ENCODE results near the gene BMP3. TPM values are rescaled to one million over a fixed set of nuclear protein-coding genes. Genes with fewer than 3 reads are reported as not detected.

The BMP3 gene
- total and polyA plus RNA-seq, 2 donors = 1.2 to 19.1 TPM

- H3K36me3 ChIP-seq (ENCODE audit: insufficient read depth) = no peaks in the 10 kb centered on the region
- no peak overlapping the region for H3K27ac ChIP-seq (ENCODE audit: low read depth)
- H3K4me1 ChIP-seq (ENCODE audit: insufficient read depth) = no peaks in the 10 kb centered on the region
- WGBS = under 1% methylated on average over 77 of the region's 77 CpGs
- no peak for DNase-seq (ENCODE audit: extremely low spot score)
- H3K4me3 ChIP-seq (ENCODE audit: low read depth, low read length) = peak overlapping the region; percentile 45
Measured at GRCh38 chr4:81030981-81031791, 678 bp downstream of the BMP3 start.

- Histone ChIP-seq H3K4me1 (ENCODE audit: insufficient read depth) (no peaks in the 10 kb centered on the region), H3K36me3 (ENCODE audit: insufficient read depth) (no peaks in the 10 kb centered on the region), H3K27ac (ENCODE audit: low read depth) (no peak overlapping the region), H3K4me3 (ENCODE audit: low read depth, low read length) (peak overlapping the region; percentile 45)
- no peak for DNase-seq (ENCODE audit: extremely low spot score)
- 9% methylated on average over 15 of the region's 15 CpGs for WGBS
Measured at GRCh38 chr4:81031796-81032551, 1.5 kb downstream of the BMP3 start.

GRCh38 chr4:81032771-81033684, 2.5 kb downstream of the BMP3 start:
- DNase-seq (ENCODE audit: extremely low spot score) = no peak

GRCh38 chr4:81038636-81039350, 8.3 kb downstream of the BMP3 start:
- Histone ChIP-seq H3K4me3 (ENCODE audit: low read depth, low read length) (no peak overlapping the region), H3K36me3 (ENCODE audit: insufficient read depth) (no peaks in the 10 kb centered on the region), H3K27ac (ENCODE audit: low read depth) (no peak overlapping the region), H3K4me1 (ENCODE audit: insufficient read depth) (no peaks in the 10 kb centered on the region)
- 40% methylated on average over 1 of the region's 1 CpG for WGBS
- DNase-seq (ENCODE audit: extremely low spot score) = no peak

More at GRCh38 chr4:81032771-81033684, 2.5 kb downstream of the BMP3 start:
- WGBS = 47% methylated on average over 4 of the region's 4 CpGs
- H3K4me3 ChIP-seq (ENCODE audit: low read depth, low read length) = no peak overlapping the region
- H3K36me3 ChIP-seq (ENCODE audit: insufficient read depth) = no peaks in the 10 kb centered on the region
- no peak overlapping the region for H3K27ac ChIP-seq (ENCODE audit: low read depth)
- H3K4me1 ChIP-seq (ENCODE audit: insufficient read depth) = no peaks in the 10 kb centered on the region

- H3K4me1 ChIP-seq (ENCODE audit: insufficient read depth) = no peaks in the 10 kb centered on the region
- H3K4me3 ChIP-seq (ENCODE audit: low read depth, low read length) = no peak overlapping the region
- WGBS = 37% methylated on average over 4 of the region's 4 CpGs
- no peak overlapping the region for H3K27ac ChIP-seq (ENCODE audit: low read depth)
- no peaks in the 10 kb centered on the region for H3K36me3 ChIP-seq (ENCODE audit: insufficient read depth)
- no peak for DNase-seq (ENCODE audit: extremely low spot score)
Measured at GRCh38 chr4:81039351-81039972, 9.0 kb downstream of the BMP3 start.

GRCh38 chr4:81040012-81040659, 9.6 kb downstream of the BMP3 start:
- no peak overlapping the region for H3K27ac ChIP-seq (ENCODE audit: low read depth)
- H3K4me1 ChIP-seq (ENCODE audit: insufficient read depth) = no peaks in the 10 kb centered on the region
- no peaks in the 10 kb centered on the region for H3K36me3 ChIP-seq (ENCODE audit: insufficient read depth)
- DNase-seq (ENCODE audit: extremely low spot score) = no peak
- 17% methylated on average over 4 of the region's 4 CpGs for WGBS
- no peak overlapping the region for H3K4me3 ChIP-seq (ENCODE audit: low read depth, low read length)

GRCh38 chr4:81042578-81043365, 12.3 kb downstream of the BMP3 start:
- no peaks in the 10 kb centered on the region for H3K36me3 ChIP-seq (ENCODE audit: insufficient read depth)
- H3K4me1 ChIP-seq (ENCODE audit: insufficient read depth) = no peaks in the 10 kb centered on the region
- H3K4me3 ChIP-seq (ENCODE audit: low read depth, low read length) = no peak overlapping the region
- 80% methylated on average over 5 of the region's 5 CpGs for WGBS
- no peak overlapping the region for H3K27ac ChIP-seq (ENCODE audit: low read depth)
- no peak for DNase-seq (ENCODE audit: extremely low spot score)

- 32% methylated on average over 4 of the region's 4 CpGs for WGBS
- Histone ChIP-seq H3K27ac (ENCODE audit: low read depth) (no peak overlapping the region), H3K36me3 (ENCODE audit: insufficient read depth) (no peaks in the 10 kb centered on the region), H3K4me1 (ENCODE audit: insufficient read depth) (no peaks in the 10 kb centered on the region), H3K4me3 (ENCODE audit: low read depth, low read length) (no peak overlapping the region)
- DNase-seq (ENCODE audit: extremely low spot score) = no peak
Measured at GRCh38 chr4:81049330-81049729, 18.8 kb downstream of the BMP3 start.

- 36% methylated on average over 3 of the region's 3 CpGs for WGBS
- Histone ChIP-seq H3K4me3 (ENCODE audit: low read depth, low read length) (no peak overlapping the region), H3K36me3 (ENCODE audit: insufficient read depth) (no peaks in the 10 kb centered on the region), H3K27ac (ENCODE audit: low read depth) (no peak overlapping the region), H3K4me1 (ENCODE audit: insufficient read depth) (no peaks in the 10 kb centered on the region)
- no peak for DNase-seq (ENCODE audit: extremely low spot score)
Measured at GRCh38 chr4:81049907-81050306, 19.4 kb downstream of the BMP3 start.

- WGBS = 62% methylated on average over 7 of the region's 7 CpGs
- Histone ChIP-seq H3K4me3 (ENCODE audit: low read depth, low read length) (no peak overlapping the region), H3K36me3 (ENCODE audit: insufficient read depth) (no peaks in the 10 kb centered on the region), H3K27ac (ENCODE audit: low read depth) (no peak overlapping the region), H3K4me1 (ENCODE audit: insufficient read depth) (no peaks in the 10 kb centered on the region)
- no peak for DNase-seq (ENCODE audit: extremely low spot score)
Measured at GRCh38 chr4:81052119-81053068, 21.9 kb downstream of the BMP3 start.

- no peak overlapping the region for H3K27ac ChIP-seq (ENCODE audit: low read depth)
- H3K4me1 ChIP-seq (ENCODE audit: insufficient read depth) = no peaks in the 10 kb centered on the region
- no peak for DNase-seq (ENCODE audit: extremely low spot score)
- no peak overlapping the region for H3K4me3 ChIP-seq (ENCODE audit: low read depth, low read length)
- no peaks in the 10 kb centered on the region for H3K36me3 ChIP-seq (ENCODE audit: insufficient read depth)
- WGBS = 63% methylated on average over 1 of the region's 1 CpG
Measured at GRCh38 chr4:81058621-81059020, 28.1 kb downstream of the BMP3 start.
